GM19324 (cell line): ENCODE data around the gene PPM1E.

Experiments used
- ATAC-seq: cut with Tn5 transposase; IDR thresholded peaks from one replicate; pipeline ENCODE4 v1.9.1; 2021; ENCODE audit warnings: mild to moderate bottlenecking, moderate library complexity; ENCODE audit not compliant: unreplicated experiment, low FRiP score

PPM1E gene

GRCh38 chr17:58991718-58992331 is 236.2 kb downstream of the PPM1E start:
- no peak for ATAC-seq

GRCh38 chr17:58993311-58993710 is 237.7 kb downstream of the PPM1E start:
- no peak for ATAC-seq

- no peak for ATAC-seq
Measured at GRCh38 chr17:58995247-58995940, 239.7 kb downstream of the PPM1E start.

GRCh38 chr17:58996968-58997367 is 241.3 kb downstream of the PPM1E start:
- no peak for ATAC-seq

GRCh38 chr17:58997756-58998553 is 242.3 kb downstream of the PPM1E start:
- no peak for ATAC-seq

GRCh38 chr17:58998871-58999270 is 243.2 kb downstream of the PPM1E start:
- no peak for ATAC-seq

GRCh38 chr17:58999500-58999899 is 243.8 kb downstream of the PPM1E start:
- ATAC-seq: no peak

- ATAC-seq: no peak
Measured at GRCh38 chr17:59000022-59000421, 244.4 kb downstream of the PPM1E start.

- peak; percentile 77 for ATAC-seq
Measured at GRCh38 chr17:59001158-59001814, 245.6 kb downstream of the PPM1E start.

GRCh38 chr17:59002126-59002525 is 246.5 kb downstream of the PPM1E start:
- ATAC-seq: no peak

- no peak for ATAC-seq
Measured at GRCh38 chr17:59002848-59003247, 247.2 kb downstream of the PPM1E start.

- no peak for ATAC-seq
Measured at GRCh38 chr17:59003860-59004259, 248.2 kb downstream of the PPM1E start.

- no peak for ATAC-seq
Measured at GRCh38 chr17:59004338-59005111, 248.9 kb downstream of the PPM1E start.

- no peak for ATAC-seq
Measured at GRCh38 chr17:59007995-59008394, 252.3 kb downstream of the PPM1E start.

- no peak for ATAC-seq
Measured at GRCh38 chr17:59008737-59009136, 253.1 kb downstream of the PPM1E start.

GRCh38 chr17:59010026-59010425 is 254.4 kb downstream of the PPM1E start:
- no peak for ATAC-seq

- ATAC-seq: no peak
Measured at GRCh38 chr17:59011975-59012374, 256.3 kb downstream of the PPM1E start.

GRCh38 chr17:59018019-59018418 is 262.4 kb downstream of the PPM1E start:
- ATAC-seq: no peak

GRCh38 chr17:59024916-59025315 is 269.3 kb downstream of the PPM1E start:
- ATAC-seq: no peak
